Activated CD8-positive, alpha-beta memory T cell treated with anti-CD3 and anti-CD28 coated beads for 48 hours (primary cell): Measurements from ENCODE around the gene ATF3.
"Not testable (repeated sequence)": the region's sequence is repeated elsewhere in the genome, so short reads cannot be mapped to it uniquely, and the experiment has no call there.

ENCODE experiments used
- DNase-seq, 3 experiments: peaks; one replicate each; pipeline ENCODE4 v3.0.0-alpha.2; 2020; ENCODE audit warnings: low read depth in 2 of 3, low spot score in 2 of 3

The ATF3 gene

GRCh38 chr1:212649020-212649419, 40.5 kb downstream of the ATF3 start:
- DNase-seq: no peak

DNA sequence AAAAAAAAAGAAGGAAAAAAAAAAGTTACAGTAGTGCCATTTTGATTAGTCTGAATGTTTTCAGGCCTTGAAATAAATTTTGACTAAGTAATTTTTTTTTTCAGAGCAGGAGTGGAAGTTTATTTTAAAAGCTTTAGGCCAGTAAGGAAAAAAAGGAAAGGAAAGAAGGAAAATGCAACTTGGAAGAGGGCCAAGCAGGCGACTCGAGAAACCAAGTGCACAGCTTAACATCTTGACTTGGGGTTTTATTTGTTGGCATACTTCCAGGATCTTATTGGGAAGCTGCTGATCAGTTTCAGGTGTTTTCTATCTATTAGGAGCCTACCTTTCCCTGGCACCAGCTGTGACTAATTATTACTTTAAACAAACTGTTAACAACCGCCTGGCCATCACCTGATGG, 41.7 kb downstream of the ATF3 start:
- no peak for DNase-seq

GRCh38 chr1:212651521-212651920, 43.0 kb downstream of the ATF3 start:
- no peak for DNase-seq

DNA sequence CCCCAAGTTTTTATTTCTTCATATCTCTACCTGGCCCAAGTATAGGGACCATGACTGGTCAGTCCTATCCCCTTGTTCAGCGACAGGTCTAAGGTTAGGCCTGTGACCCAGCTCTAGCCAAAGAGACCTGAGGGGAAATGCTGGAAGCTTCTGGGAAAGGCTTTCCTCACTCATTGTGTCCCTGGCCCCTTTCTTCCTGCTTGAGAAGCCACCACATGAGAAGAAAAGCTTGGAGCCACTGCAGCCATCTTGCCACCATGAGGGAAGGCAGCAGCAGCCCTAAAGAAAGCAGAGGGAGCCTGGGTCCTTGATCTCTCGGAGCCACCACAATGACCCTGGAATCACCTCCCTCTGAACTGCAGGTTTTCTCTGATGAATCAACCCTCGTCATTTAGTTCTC, 43.4 kb downstream of the ATF3 start:
- DNase-seq: no peak

DNA sequence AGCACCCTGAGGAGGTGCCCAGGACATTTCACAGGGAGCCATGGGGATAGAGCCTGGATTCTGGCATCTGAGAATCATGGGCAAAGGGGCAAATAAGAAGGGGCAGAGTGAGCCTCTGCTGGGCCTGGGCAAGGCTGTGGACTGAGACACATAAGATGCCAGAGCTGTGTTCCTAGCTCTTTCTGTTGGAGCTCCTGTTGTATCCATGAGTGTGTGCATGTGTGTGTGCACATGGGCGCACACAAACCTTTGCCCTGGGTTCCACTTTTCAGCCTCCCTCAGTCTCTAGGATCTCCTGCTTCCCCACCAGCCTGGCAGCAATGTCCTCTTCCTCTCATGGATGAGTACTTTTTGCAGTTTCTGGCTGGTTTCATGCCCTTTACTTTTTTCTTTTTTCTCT, 44.0 kb downstream of the ATF3 start:
- no peak for DNase-seq

DNA sequence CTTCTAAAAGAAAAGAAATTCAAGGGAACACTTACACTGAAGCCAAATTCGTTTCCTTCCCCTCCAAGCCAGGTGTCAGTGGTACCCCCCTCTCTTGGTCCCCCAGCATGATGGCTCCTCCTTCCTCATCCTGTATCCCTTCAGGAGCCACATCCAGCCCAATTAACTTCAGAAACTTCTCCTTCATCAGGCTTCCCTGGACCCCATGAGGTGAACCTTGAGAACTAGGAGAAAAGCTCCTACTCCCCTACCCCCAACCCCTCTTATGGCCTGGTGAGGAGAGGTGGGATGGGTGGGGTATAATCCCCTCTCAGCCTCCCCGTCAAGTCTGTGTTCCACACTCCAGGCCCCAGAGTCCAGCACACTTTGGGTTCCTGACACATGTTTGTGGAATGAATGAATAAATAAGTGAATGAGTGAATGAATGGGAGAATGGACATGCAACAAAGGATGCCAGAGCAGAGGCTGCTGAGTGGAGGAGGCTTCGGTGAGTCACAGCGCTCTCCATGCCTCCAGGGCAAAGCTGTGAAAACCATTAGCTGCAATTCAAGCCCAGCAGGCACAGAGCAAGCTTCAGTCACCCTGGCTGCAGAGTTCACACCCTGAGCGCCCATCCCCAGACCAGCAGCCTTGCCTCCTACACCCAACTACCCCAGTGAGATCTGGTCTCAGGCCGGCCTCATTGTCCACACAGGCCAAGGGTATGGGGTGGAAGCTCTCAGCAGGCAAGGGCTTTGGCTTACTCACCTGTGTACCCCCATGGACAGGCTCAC, 47.3 kb downstream of the ATF3 start:
- DNase-seq: no peak

DNA sequence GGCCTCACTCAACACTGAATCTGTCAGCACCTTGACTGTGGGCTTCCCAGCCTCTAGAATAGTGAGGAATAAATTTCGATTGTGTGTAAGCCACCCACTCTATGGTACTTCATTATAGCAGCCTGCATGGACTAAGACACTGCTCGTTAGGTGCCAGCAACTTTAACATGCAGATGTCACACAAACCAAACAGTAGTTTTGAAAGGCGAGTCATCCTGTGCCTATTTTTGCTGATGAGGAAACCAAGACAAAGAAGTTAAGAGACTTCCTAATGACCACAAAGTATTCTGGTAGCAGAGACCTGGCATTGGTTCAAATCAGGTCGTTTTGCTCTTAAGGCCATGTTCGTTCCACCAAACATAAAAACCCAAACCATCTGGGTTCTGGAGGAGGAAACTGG, 48.2 kb downstream of the ATF3 start:
- no peak for DNase-seq

DNA sequence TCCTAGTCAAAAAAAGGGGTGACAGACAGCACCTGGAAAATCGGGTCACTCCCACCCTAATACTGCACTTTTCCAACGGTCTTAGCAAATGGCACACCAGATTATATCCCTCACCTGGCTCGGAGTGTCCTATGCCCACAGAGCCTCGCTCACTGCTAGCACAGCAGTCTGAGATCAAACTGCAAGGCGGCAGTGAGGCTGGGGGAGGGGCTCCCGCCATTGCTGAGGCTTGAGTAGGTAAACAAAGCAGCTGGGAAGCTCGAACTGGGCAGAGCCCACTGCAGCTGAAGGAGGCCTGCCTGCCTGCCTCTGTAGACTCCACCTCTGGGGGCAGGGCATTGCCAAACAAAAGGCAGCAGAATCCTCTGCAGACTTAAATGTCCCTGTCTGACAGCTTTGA, 49.7 kb downstream of the ATF3 start:
- DNase-seq: not testable (repeated sequence)

DNA sequence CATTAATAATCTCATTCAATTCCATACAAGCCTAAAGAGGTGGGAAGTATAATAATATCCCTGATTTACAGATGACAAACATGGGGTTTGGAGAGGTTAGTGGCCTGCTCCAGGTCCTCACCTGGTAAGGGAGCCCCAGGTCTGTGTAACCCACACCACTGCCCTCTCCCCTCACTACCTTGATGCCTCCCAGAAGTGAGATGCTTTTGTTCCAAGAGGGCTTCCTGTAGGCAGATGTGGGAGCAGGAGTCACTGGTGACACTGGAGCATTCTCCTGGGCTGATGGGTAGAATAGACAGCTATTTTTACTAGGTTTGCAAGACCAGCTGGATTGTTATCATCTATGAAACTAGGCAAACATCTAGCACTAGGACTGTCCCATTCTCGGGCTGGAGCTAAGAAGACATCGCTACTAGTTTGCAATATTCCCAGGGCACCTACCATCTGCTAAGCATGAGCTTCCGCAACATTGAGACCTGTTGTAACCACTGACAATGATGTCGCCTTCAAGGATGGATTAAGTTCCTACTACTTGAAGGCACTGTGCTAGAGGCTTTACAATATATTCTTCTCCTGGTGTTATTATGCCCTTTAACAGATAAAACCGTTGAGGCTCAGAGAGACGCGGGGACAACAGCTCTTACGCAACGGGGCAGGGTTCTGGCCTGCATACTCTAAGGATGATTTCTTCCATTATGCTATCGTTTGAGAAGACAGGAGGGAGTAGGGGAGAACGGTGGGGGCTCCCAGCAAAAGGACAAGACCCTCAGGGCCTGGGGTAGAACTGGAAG, 56.0 kb downstream of the ATF3 start:
- DNase-seq: no peak

DNA sequence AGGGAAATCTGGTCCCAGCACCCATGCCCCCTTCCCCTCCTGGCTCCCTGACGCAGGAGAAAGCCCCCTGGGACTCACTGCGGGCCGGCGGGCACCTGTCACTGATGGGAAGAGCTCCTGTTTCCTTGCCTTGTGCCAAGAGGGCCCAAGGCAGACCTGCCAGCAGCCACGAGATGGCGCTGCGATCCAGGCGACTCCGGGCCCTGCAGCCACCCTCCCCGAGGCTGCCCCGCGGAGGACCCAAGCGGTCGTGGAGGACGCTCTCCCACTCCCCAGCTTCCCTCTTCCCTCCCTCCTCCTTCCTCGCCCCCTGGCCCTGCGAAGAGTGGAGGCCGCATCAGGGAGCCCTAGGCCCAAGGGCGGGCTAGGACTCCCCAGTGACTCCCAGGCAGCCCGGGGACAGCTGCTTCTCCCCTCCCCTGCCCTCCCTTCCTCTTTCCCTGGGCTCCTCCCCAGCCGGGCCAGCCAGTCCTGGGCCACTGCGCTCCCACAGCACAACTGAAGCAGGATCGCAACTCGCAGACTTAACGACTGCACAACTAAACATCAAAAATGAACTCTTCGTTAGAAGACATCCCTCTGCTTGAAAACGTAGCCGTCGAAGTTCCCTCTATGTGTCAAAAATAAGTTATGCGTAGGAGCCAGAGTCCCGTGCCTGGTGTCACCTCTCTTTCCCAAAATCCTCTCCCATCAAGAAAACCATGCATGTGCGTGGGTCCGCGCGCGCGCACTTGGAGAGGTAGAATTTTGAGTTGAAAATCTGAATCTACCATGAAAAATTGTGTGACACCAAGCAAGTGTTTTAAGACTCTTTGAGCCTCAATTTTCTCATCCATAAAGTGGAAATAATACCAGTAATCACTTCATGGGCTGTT, 56.9 kb downstream of the ATF3 start:
- DNase-seq: peak; percentile 63 to 76 (median 64)

- DNase-seq: no peak
These were observed 57.7 kb downstream of the ATF3 start for GRCh38 chr1:212666116-212666775.

DNA sequence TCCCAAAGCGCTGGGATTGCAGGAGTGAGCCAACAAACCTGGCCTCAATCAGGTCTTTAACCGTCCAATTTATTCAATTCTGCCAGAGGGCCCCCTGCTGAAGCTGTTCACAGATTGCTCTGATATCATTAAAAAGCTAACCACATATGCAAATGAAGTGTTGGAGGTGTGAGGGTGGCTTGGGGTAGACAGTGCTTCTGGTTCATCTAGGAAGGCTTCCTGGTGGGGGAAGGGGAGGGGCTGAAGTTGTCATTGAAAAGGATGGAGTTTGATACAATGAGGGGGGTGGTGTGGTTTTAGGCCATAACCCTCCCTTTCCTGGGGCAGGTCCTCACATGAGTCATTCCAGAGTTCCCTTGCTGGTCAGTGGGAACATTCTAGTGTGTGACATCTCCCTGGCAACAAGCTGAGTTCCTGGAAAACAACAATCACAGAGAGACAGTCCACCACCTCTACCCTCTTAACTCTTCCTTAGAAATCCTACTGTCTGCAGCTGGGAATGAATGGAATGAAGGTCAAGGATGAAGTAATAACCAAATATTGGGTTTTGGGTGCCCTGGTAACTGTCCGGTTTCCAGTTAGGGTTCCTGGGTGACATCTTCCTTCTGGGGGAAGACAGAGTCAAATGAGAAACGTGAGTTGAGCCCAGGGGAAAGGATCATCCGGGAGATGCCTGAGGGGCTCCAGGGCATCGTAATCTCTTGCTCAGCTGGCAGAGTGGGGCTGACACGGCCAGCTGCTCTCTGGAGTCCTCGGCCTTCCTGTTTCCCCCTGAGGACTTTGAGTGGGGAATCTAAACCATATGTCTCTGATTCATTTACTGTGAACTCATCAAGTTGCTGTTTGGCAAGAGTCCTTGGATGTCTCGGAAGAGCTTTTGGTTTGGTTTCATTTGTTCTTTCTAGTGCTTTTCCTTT, 58.9 kb downstream of the ATF3 start:
- no peak for DNase-seq

- DNase-seq: no peak
These were observed 59.9 kb downstream of the ATF3 start for GRCh38 chr1:212668477-212668876.

DNA sequence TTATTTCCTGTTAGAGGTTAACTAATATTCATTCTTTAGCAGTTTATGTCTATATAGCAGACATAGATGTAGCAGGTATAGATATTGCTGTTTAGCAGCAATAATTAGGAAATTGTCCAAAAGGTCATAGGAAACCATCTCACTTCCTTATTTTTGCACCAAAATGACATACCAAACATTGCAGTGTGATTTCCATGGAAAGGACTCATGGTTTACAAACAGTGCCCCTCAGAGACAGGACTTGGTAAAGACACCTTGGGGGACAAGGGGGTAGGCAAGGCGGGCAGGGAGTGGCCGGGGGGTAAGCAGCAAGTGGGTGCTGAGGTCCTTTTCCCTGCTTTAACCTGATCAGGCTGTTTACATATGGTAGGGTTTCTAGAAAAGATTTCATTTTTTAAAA, 60.5 kb downstream of the ATF3 start:
- no peak for DNase-seq

DNA sequence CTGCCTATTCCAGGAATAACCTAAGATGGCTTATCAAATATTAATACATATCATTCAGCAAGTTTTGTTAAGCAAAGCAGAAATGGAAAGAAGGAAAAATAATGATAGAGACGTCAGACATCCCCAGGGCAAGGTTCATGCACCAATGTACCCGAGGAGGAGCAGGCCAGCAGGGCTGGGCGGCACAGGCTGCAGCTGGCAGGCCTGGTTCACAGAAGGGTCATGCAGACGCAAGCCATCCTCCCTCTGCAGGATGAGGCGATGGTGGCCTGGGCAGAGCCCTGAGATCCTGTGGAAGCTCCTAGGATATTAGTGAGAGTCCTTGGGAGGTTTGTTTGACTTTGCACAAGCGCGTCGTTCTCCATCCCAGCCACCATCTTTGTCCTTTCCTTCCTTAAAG, 61.0 kb downstream of the ATF3 start:
- no peak for DNase-seq

DNA sequence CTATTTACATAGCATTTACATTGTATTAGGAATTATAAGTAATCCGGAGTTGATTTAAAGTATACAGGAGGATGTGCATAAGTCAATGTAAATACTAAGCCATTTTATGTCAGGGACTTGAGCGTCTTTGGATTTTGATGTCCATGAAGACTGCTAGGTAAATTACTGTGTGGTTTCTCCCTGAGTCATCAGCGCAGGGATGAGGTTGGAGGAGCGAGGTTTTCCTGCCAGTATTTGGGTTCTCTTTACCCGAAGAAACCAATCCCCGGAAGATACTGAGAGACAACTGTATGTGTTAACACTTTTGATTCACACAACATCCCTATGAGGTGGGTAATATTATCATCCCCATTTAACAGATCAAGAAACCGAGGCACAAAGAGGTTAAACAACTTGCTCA, 61.7 kb downstream of the ATF3 start:
- DNase-seq: no peak
